ENCODE results near the gene BAK1. TPM values are rescaled to one million over a fixed set of nuclear protein-coding genes. Genes with fewer than 3 reads are reported as not detected.

The BAK1 gene
- total and polyA plus RNA-seq, 2 of the 4 experiments (the other 2 are of a cell fraction): 12.0 to 19.0 TPM

DNA sequence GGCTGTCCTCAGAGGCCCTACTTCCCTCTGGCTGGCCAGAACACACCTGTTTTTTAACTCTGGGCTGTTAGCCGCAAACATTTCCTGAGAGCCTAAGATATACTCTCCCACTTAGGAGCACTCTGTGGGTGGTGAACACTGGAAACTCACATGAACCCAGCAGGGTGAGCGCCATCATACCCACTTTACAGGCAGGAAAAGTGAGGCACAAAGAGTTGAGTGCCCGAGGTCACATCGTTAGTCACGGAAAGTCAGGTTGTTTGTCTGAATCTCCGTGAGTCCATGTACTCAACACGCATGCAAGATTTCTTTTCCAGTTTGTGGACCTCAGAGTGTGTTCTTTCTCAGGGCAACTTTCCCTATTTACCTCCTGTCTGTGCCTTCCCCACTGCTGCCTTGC lies 1.9 kb downstream of the BAK1 start:
- H2BK20ac ChIP-seq (ENCODE audit: low read depth, low read length): no peak overlapping the region
- no peak overlapping the region for H3K56ac ChIP-seq (ENCODE audit: extremely low read depth, insufficient read depth, low read length)
- H4K8ac ChIP-seq (ENCODE audit: low read depth in 2 of 2, low read length in 2 of 2): no peak overlapping the region
- peaks cover 6% of the 10 kb centered on the region; the same call in 1 of the 2 replicates for H3K9me1 ChIP-seq (ENCODE audit: insufficient read depth, low read length)
- no peak overlapping the region for H2BK120ac ChIP-seq (ENCODE audit: low read depth, low read length)
- no peak overlapping the region; the same call in 1 of the 2 replicates for H3K4me2 ChIP-seq (ENCODE audit: low read depth, low read length)
- no peak overlapping the region for H3K4me3 ChIP-seq (ENCODE audit: insufficient read depth, low read depth, low read length)
- H3K27ac ChIP-seq (ENCODE audit: insufficient read depth, low read length): no peak overlapping the region
- H3K79me1 ChIP-seq (ENCODE audit: low read depth in 1 of 2, low read length in 2 of 2): peaks cover 11 to 38% of the 10 kb centered on the region in 2 experiments
- H3K18ac ChIP-seq (ENCODE audit: low read depth, low read length): no peak overlapping the region
- no peak overlapping the region for H2BK5ac ChIP-seq (ENCODE audit: low read depth, low read length, poor library complexity, severe bottlenecking)
- H2BK15ac ChIP-seq (ENCODE audit: low read depth, low read length): no peak overlapping the region
- no peaks in the 10 kb centered on the region for H3K27me3 ChIP-seq (ENCODE audit: control insufficient read depth, insufficient read depth, low read length)
- DNase-seq (no peak), ATAC-seq (ENCODE audit: low read depth) (no peak)
- peaks cover 6% of the 10 kb centered on the region for H3K4me1 ChIP-seq (ENCODE audit: control insufficient read depth, insufficient read depth, low read length)
- H4K91ac ChIP-seq (ENCODE audit: insufficient read depth, low read depth, low read length): no peak overlapping the region
- in situ Hi-C loops (cut with MboI; ENCODE audit: low sequenced_read_pairs) (no loop called here), dilution Hi-C loops (cut with HindIII; ENCODE audit: low sequenced_read_pairs, unreplicated experiment) (no loop called here), intact Hi-C loops (cut with micrococcal nuclease) (no loop called here)
- H4K20me1 ChIP-seq (ENCODE audit: insufficient read depth, low read length): peaks cover 3% of the 10 kb centered on the region; the same call in 1 of the 2 replicates
- H3K9ac ChIP-seq (ENCODE audit: low read depth, low read length): no peak overlapping the region
- no peaks in the 10 kb centered on the region for H3K9me3 ChIP-seq (ENCODE audit: control insufficient read depth, insufficient read depth, low read length)
- ChIA-PET POLR2A (ENCODE audit: unreplicated experiment) (no interaction called here), CTCF (no interaction called here)
- TF ChIP-seq RFX5 (IDR thresholded peaks at IDR 0.05; ENCODE audit: low read depth, low read length) (no peak), SMC3 (IDR thresholded peaks at IDR 0.05; ENCODE audit: low read depth, low read length) (no peak), RAD21 (IDR thresholded peaks at IDR 0.05; ENCODE audit: low read length) (no peak), MAFK (IDR thresholded peaks at IDR 0.05; ENCODE audit: low read depth, low read length) (no peak), MXI1 (IDR thresholded peaks at IDR 0.05; ENCODE audit: borderline replicate concordance, low read depth, low read length) (no peak), MAZ (IDR thresholded peaks at IDR 0.05; ENCODE audit: borderline replicate concordance, low read depth, low read length) (no peak), NFE2L2 (IDR thresholded peaks at IDR 0.05; ENCODE audit: low read depth, low read length) (no peak), FOS (IDR thresholded peaks at IDR 0.05; ENCODE audit: low read depth, low read length) (no peak), BHLHE40 (IDR thresholded peaks at IDR 0.05; ENCODE audit: low read depth, low read length) (no peak), RCOR1 (IDR thresholded peaks at IDR 0.05; ENCODE audit: insufficient replicate concordance, low read length) (no peak), POLR2A (IDR thresholded peaks at IDR 0.05; ENCODE audit: low read depth, low read length) (no peak)
- TF ChIP-seq, protein P1, sequence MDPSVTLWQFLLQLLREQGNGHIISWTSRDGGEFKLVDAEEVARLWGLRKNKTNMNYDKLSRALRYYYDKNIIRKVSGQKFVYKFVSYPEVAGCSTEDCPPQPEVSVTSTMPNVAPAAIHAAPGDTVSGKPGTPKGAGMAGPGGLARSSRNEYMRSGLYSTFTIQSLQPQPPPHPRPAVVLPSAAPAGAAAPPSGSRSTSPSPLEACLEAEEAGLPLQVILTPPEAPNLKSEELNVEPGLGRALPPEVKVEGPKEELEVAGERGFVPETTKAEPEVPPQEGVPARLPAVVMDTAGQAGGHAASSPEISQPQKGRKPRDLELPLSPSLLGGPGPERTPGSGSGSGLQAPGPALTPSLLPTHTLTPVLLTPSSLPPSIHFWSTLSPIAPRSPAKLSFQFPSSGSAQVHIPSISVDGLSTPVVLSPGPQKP (IDR thresholded peaks at IDR 0.05; ENCODE audit: borderline replicate concordance, low read depth, low read length): no peak
- TF ChIP-seq, protein P2, sequence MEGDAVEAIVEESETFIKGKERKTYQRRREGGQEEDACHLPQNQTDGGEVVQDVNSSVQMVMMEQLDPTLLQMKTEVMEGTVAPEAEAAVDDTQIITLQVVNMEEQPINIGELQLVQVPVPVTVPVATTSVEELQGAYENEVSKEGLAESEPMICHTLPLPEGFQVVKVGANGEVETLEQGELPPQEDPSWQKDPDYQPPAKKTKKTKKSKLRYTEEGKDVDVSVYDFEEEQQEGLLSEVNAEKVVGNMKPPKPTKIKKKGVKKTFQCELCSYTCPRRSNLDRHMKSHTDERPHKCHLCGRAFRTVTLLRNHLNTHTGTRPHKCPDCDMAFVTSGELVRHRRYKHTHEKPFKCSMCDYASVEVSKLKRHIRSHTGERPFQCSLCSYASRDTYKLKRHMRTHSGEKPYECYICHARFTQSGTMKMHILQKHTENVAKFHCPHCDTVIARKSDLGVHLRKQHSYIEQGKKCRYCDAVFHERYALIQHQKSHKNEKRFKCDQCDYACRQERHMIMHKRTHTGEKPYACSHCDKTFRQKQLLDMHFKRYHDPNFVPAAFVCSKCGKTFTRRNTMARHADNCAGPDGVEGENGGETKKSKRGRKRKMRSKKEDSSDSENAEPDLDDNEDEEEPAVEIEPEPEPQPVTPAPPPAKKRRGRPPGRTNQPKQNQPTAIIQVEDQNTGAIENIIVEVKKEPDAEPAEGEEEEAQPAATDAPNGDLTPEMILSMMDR (conservative IDR thresholded peaks at IDR 0.05; ENCODE audit: low read depth, low read length): no peak
- TF ChIP-seq, protein P3, sequence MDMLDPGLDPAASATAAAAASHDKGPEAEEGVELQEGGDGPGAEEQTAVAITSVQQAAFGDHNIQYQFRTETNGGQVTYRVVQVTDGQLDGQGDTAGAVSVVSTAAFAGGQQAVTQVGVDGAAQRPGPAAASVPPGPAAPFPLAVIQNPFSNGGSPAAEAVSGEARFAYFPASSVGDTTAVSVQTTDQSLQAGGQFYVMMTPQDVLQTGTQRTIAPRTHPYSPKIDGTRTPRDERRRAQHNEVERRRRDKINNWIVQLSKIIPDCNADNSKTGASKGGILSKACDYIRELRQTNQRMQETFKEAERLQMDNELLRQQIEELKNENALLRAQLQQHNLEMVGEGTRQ (IDR thresholded peaks at IDR 0.05; ENCODE audit: low read depth, low read length): no peak
- no peak overlapping the region for H4K5ac ChIP-seq (ENCODE audit: low read depth, low read length)
- 90% methylated on average over 6 of the region's 7 CpGs; no CpG with 5 or more reads in 1 of the 2 experiments for WGBS, 2 experiments (ENCODE audit: extremely low coverage in 2 of 2, insufficient read length in 1 of 2)
- H2AFZ ChIP-seq (replicated peaks; ENCODE audit: low read length, poor library complexity): no peak overlapping the region
- H2AK9ac ChIP-seq (replicated peaks; ENCODE audit: low read depth, low read length, poor library complexity): peak overlapping the region; percentile 76
- H3K4ac ChIP-seq (ENCODE audit: low read depth, low read length): no peak overlapping the region
- H3K14ac ChIP-seq (replicated peaks; ENCODE audit: low read depth, low read length): no peak overlapping the region
- BruUV-seq (replicated peaks): no TSS peak
- H2AK5ac ChIP-seq (ENCODE audit: low read depth, low read length): no peak overlapping the region; the same call in 1 of the 2 replicates
- no peak overlapping the region; the same call in 1 of the 2 replicates for H3K23ac ChIP-seq (ENCODE audit: low read depth, low read length)
- peaks cover 28% of the 10 kb centered on the region for H3K36me3 ChIP-seq (ENCODE audit: control insufficient read depth, insufficient read depth, low read length)
